Left ventricle myocardium inferior (tissue), 1 donor: ENCODE measurements around the gene CYS1. TPM values are rescaled to one million over a fixed set of nuclear protein-coding genes. Genes with fewer than 3 reads are reported as not detected.
A peak's percentile ranks its signal among the peaks of the same experiment; 100 is the strongest.
"Not testable (repeated sequence)": the region's sequence is repeated elsewhere in the genome, so short reads cannot be mapped to it uniquely, and the experiment has no call there.

ENCODE experiments used
- DNase-seq: peaks from one replicate; pipeline ENCODE4 v3.0.0-alpha.2; 2020
- H3K27ac ChIP-seq: fragments of 200-600 bp; replicated peaks from 2 replicates; pipeline ENCODE4 v1.8.0; 2021
- H3K27me3 ChIP-seq: fragments of 200-600 bp; 2 replicates; pipeline ENCODE4 v1.8.0; 2021; ENCODE audit warnings: low read depth
- H3K36me3 ChIP-seq: fragments of 200-600 bp; 2 replicates; pipeline ENCODE4 v1.8.0; 2021
- H3K4me1 ChIP-seq: fragments of 200-600 bp; 2 replicates; pipeline ENCODE4 v1.8.0; 2021
- H3K4me3 ChIP-seq: fragments of 200-600 bp; 2 replicates; pipeline ENCODE4 v1.8.0; 2021; ENCODE audit warnings: mild to moderate bottlenecking, moderate library complexity
- H3K9me3 ChIP-seq: fragments of 200-600 bp; replicated peaks from 2 replicates; pipeline ENCODE4 v1.8.0; 2021
- CTCF ChIP-seq: fragments of 200-600 bp; IDR thresholded peaks from 2 replicates; pipeline ENCODE4 v1.8.0; 2021; ENCODE audit warnings: antibody characterized with exemption, mild to moderate bottlenecking, borderline replicate concordance
- intact Hi-C: fragments of 100-400 bp; cut with micrococcal nuclease; formaldehyde crosslinking; loops from one replicate; pipeline ENCODE4 v1.11.0; 2022
- total RNA-seq: library from RNA; stranded (reverse); fragmentation: NEBNext Ultra II Directional; extraction: Animal tissue kit (Norgen Biotek cat#: 25700); gene quantifications from one replicate; pipeline ENCODE4 v1.2.1, GENCODE V29; 2021
- donor health status: DM: no; HTN: yes; CAD: no; lungs with severe emphysema.

The CYS1 gene
- total RNA-seq, 1 donor from 2014 or later = 3.3 TPM

- intact Hi-C loops = no loop called here
- Histone ChIP-seq H3K27ac (peak overlapping the region; percentile 84), H3K4me1 (peaks cover 76% of the 10 kb centered on the region), H3K4me3 (no peak overlapping the region), H3K36me3 (no peaks in the 10 kb centered on the region), H3K9me3 (no peaks in the 10 kb centered on the region), H3K27me3 (no peaks in the 10 kb centered on the region)
- no peak for TF ChIP-seq CTCF
- no peak for DNase-seq
Measured at GRCh38 chr2:10034333-10035052, 45.7 kb downstream of the CYS1 start.

- intact Hi-C loops = no loop called here
- H3K36me3 ChIP-seq = no peaks in the 10 kb centered on the region
- TF ChIP-seq CTCF = no peak
- peak overlapping the region; percentile 27 for H3K27ac ChIP-seq
- H3K27me3 ChIP-seq = no peaks in the 10 kb centered on the region
- H3K4me1 ChIP-seq = peaks cover 76% of the 10 kb centered on the region
- no peak overlapping the region for H3K4me3 ChIP-seq
- no peaks in the 10 kb centered on the region for H3K9me3 ChIP-seq
- DNase-seq = no peak
Measured at GRCh38 chr2:10033251-10034006, 46.8 kb downstream of the CYS1 start.

GRCh38 chr2:10032746-10033105 lies 47.5 kb downstream of the CYS1 start:
- H3K27me3 ChIP-seq = no peaks in the 10 kb centered on the region
- no peak for TF ChIP-seq CTCF
- H3K4me1 ChIP-seq = peaks cover 76% of the 10 kb centered on the region
- intact Hi-C loops = no loop called here
- H3K27ac ChIP-seq = peak overlapping the region; percentile 27
- H3K36me3 ChIP-seq = no peaks in the 10 kb centered on the region
- H3K9me3 ChIP-seq = no peaks in the 10 kb centered on the region
- H3K4me3 ChIP-seq = no peak overlapping the region
- no peak for DNase-seq

GRCh38 chr2:10031886-10032745 lies 48.1 kb downstream of the CYS1 start:
- H3K27me3 ChIP-seq = no peaks in the 10 kb centered on the region
- no peak overlapping the region for H3K4me3 ChIP-seq
- DNase-seq = no peak
- intact Hi-C loops = no loop called here
- H3K4me1 ChIP-seq = peaks cover 70% of the 10 kb centered on the region
- no peaks in the 10 kb centered on the region for H3K36me3 ChIP-seq
- peak overlapping the region; percentile 27 for H3K27ac ChIP-seq
- H3K9me3 ChIP-seq = no peaks in the 10 kb centered on the region
- TF ChIP-seq CTCF = no peak

- H3K4me3 ChIP-seq, H3K36me3 ChIP-seq, intact Hi-C loops, H3K27me3 ChIP-seq, DNase-seq, H3K9me3 ChIP-seq: not testable (repeated sequence)
- Histone ChIP-seq H3K4me1 (peaks cover 57% of the 10 kb centered on the region), H3K27ac (peak overlapping the region; percentile 91)
Measured at GRCh38 chr2:10030798-10031197, 49.4 kb downstream of the CYS1 start.
